Liver (tissue), 9 donors: ENCODE measurements around the gene ST6GALNAC5. TPM values are rescaled to one million over a fixed set of nuclear protein-coding genes. Genes with fewer than 3 reads are reported as not detected.

Experiments used
- DNase-seq: peaks from one replicate; pipeline ENCODE4 v3.0.0-alpha.2; 2017; ENCODE audit warnings: low spot score
- H3K27ac ChIP-seq, 2 donors: one replicate each; pipeline ENCODE4 v1.7.0; 2013; ENCODE audit warnings: inconsistent platforms in 2 of 2, low read length in 2 of 2, control low read depth in 1 of 2, low read depth in 1 of 2, mild to moderate bottlenecking in 1 of 2
- H3K27me3 ChIP-seq, 4 donors: one replicate each; pipeline versions ENCODE4 v1.6.1 to v1.7.0; 2013; ENCODE audit warnings: low read length in 3 of 4, inconsistent platforms in 1 of 4, mild to moderate bottlenecking in 1 of 4, moderate library complexity in 1 of 4; ENCODE audit not compliant: control insufficient read depth in 4 of 4, insufficient read depth in 4 of 4
- H3K36me3 ChIP-seq, 4 donors: one replicate each; pipeline versions ENCODE4 v1.6.1 to v1.7.0; 2013; ENCODE audit warnings: low read length in 3 of 4, mild to moderate bottlenecking in 3 of 4, low read depth in 1 of 4, moderate library complexity in 1 of 4; ENCODE audit not compliant: control insufficient read depth in 4 of 4, insufficient read depth in 3 of 4
- H3K4me1 ChIP-seq, 4 donors: one replicate each; pipeline versions ENCODE4 v1.6.1 to v1.7.0; 2013; ENCODE audit warnings: low read length in 3 of 4, mild to moderate bottlenecking in 3 of 4, moderate library complexity in 1 of 4; ENCODE audit not compliant: control insufficient read depth in 4 of 4, insufficient read depth in 4 of 4
- H3K4me3 ChIP-seq, 3 donors: one replicate each; pipeline versions ENCODE4 v1.6.1 to v1.7.0; 2013; ENCODE audit warnings: low read length in 3 of 3, control low read depth in 1 of 3, low read depth in 1 of 3, mild to moderate bottlenecking in 1 of 3
- H3K9ac ChIP-seq, 2 donors: one replicate each; pipeline ENCODE4 v1.7.0; 2013; ENCODE audit warnings: low read length in 2 of 2, mild to moderate bottlenecking in 2 of 2, moderate library complexity in 2 of 2, control low read depth in 1 of 2, low read depth in 1 of 2
- H3K9me3 ChIP-seq, 4 donors: one replicate each; pipeline versions ENCODE4 v1.6.1 to v1.7.0; 2013; ENCODE audit warnings: low read length in 3 of 4; ENCODE audit not compliant: control insufficient read depth in 4 of 4
- EGR1 ChIP-seq, 2 donors: IDR thresholded peaks; 2 replicates each; pipeline ENCODE4 v1.6.1; 2016 to 2018; ENCODE audit warnings: antibody characterized with exemption in 2 of 2, low read depth in 2 of 2
- FOXA1 ChIP-seq: IDR thresholded peaks from 2 replicates; pipeline ENCODE4 v1.6.1; 2016; ENCODE audit warnings: antibody characterized with exemption
- FOXA2 ChIP-seq: IDR thresholded peaks from 2 replicates; pipeline ENCODE4 v1.6.1; 2016; ENCODE audit warnings: antibody characterized with exemption
- GABPA ChIP-seq, 2 donors: IDR thresholded peaks in 1 of 2; conservative IDR thresholded peaks in 1 of 2; 2 replicates each; pipeline ENCODE4 v1.6.1; 2016; ENCODE audit warnings: antibody characterized with exemption in 2 of 2, mild to moderate bottlenecking in 1 of 2, moderate library complexity in 1 of 2
- HNF4A ChIP-seq, 2 donors: conservative IDR thresholded peaks; 2 replicates each; pipeline ENCODE4 v1.6.1; 2016; ENCODE audit warnings: antibody characterized with exemption in 2 of 2, mild to moderate bottlenecking in 2 of 2
- HNF4G ChIP-seq: IDR thresholded peaks from 2 replicates; pipeline ENCODE4 v1.6.1; 2016; ENCODE audit warnings: antibody characterized with exemption
- RAD21 ChIP-seq, 2 donors: IDR thresholded peaks; 2 replicates each; pipeline ENCODE4 v1.6.1; 2016; ENCODE audit warnings: antibody characterized with exemption in 2 of 2, mild to moderate bottlenecking in 2 of 2
- RXRA ChIP-seq, 2 donors: IDR thresholded peaks; 2 replicates each; pipeline ENCODE4 v1.6.1; 2017 to 2018; ENCODE audit warnings: antibody characterized with exemption in 2 of 2, mild to moderate bottlenecking in 1 of 2
- SP1 ChIP-seq: IDR thresholded peaks from 2 replicates; pipeline ENCODE4 v1.6.1; 2018; ENCODE audit warnings: antibody characterized with exemption, mild to moderate bottlenecking
- TAF1 ChIP-seq: conservative IDR thresholded peaks from 2 replicates; pipeline ENCODE4 v1.6.1; 2016; ENCODE audit warnings: antibody characterized with exemption, mild to moderate bottlenecking
- YY1 ChIP-seq: IDR thresholded peaks from 2 replicates; pipeline ENCODE4 v1.6.1; 2016; ENCODE audit warnings: antibody characterized with exemption, mild to moderate bottlenecking
- WGBS: extraction: QIAGEN DNeasy Blood & Tissue Kit; methylation state at CpG from one replicate; pipeline ENCODE4 v1.1.7; 2013; 5-methylcytosine and 5-hydroxymethylcytosine counted together
- polyA plus RNA-seq, 2 donors: library from polyadenylated mRNA; stranded (reverse) in 1 of 2; unstranded in 1 of 2; fragments of 200-250 nt in 1 of 2; fragments of >200 nt in 1 of 2; fragmentation: Nextera tagmentation in 1 of 2; extraction: Ambion mirVana in 1 of 2; gene quantifications; one replicate each; pipeline versions ENCODE4 v1.2.1 to v1.2.3, GENCODE V29; 2013 to 2015
- total RNA-seq, 2 donors: library from RNA; depleted of rRNA; stranded (reverse); fragments of >200 nt; gene quantifications; one replicate each; pipeline ENCODE4 v1.2.3, GENCODE V29; 2014
- TF ChIP-seq, protein P1 (sequence below): fragments of 150-350 bp; IDR thresholded peaks from 2 replicates; pipeline ENCODE4 v1.5.1; 2017; ENCODE audit warnings: improper control_type of control experiment, low read depth, low read length; ENCODE audit not compliant: missing input control
- TF ChIP-seq, protein P2 (sequence below): IDR thresholded peaks from 2 replicates; pipeline ENCODE4 v1.6.1; 2016; ENCODE audit warnings: antibody characterized with exemption
- TF ChIP-seq, protein P3 (sequence below): IDR thresholded peaks from 2 replicates; pipeline ENCODE4 v1.6.1; 2016; ENCODE audit warnings: antibody characterized with exemption, mild to moderate bottlenecking
- TF ChIP-seq, protein P4 (sequence below): IDR thresholded peaks from 2 replicates; pipeline ENCODE4 v1.6.1; 2016; ENCODE audit warnings: antibody characterized with exemption
- donor health status: healthy.
- donor health status: healthy.
- donor health status: healthy.
- donor health status: healthy.
- donor health status: healthy.

The ST6GALNAC5 gene
- total and polyA plus RNA-seq, 4 donors = 0.09 to 0.17 TPM; not detected in 2

DNA sequence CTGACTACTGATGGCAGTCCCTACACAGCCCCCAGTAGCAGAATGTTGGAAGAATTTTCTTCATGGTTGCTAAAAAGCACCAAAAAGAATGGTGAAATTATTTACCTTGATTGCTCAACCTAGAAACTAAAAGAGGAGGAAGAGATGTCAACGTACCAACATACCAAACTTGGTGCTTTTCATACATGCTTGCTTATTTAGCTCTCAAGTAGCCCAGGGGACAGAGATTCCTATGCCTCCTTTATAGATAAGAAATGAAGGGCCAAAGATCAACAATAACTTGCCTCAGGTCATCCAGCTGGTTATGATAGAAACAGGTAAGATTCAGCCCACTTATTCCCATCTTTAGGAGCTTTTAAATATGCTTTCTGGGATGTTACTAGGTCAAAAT lies 181.3 kb downstream of the ST6GALNAC5 start:
- Histone ChIP-seq H3K4me1 (no peaks in the 10 kb centered on the region), H3K9ac (no peak overlapping the region), H3K4me3 (no peak overlapping the region), H3K36me3 (no peaks in the 10 kb centered on the region), H3K9me3 (no peaks in the 10 kb centered on the region), H3K27ac (no peak overlapping the region), H3K27me3 (no peaks in the 10 kb centered on the region)
- no peak for DNase-seq
- TF ChIP-seq, protein P1, sequence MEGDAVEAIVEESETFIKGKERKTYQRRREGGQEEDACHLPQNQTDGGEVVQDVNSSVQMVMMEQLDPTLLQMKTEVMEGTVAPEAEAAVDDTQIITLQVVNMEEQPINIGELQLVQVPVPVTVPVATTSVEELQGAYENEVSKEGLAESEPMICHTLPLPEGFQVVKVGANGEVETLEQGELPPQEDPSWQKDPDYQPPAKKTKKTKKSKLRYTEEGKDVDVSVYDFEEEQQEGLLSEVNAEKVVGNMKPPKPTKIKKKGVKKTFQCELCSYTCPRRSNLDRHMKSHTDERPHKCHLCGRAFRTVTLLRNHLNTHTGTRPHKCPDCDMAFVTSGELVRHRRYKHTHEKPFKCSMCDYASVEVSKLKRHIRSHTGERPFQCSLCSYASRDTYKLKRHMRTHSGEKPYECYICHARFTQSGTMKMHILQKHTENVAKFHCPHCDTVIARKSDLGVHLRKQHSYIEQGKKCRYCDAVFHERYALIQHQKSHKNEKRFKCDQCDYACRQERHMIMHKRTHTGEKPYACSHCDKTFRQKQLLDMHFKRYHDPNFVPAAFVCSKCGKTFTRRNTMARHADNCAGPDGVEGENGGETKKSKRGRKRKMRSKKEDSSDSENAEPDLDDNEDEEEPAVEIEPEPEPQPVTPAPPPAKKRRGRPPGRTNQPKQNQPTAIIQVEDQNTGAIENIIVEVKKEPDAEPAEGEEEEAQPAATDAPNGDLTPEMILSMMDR = no peak
- TF ChIP-seq, protein P2, sequence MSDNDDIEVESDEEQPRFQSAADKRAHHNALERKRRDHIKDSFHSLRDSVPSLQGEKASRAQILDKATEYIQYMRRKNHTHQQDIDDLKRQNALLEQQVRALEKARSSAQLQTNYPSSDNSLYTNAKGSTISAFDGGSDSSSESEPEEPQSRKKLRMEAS = no peak
- TF ChIP-seq EGR1 (IDR thresholded peaks at IDR 0.05; ENCODE audit: low read depth in 2 of 2) (no peak), RAD21 (IDR thresholded peaks at IDR 0.05) (no peak)
- WGBS = 23% methylated on average over 1 of the region's 1 CpG

DNA sequence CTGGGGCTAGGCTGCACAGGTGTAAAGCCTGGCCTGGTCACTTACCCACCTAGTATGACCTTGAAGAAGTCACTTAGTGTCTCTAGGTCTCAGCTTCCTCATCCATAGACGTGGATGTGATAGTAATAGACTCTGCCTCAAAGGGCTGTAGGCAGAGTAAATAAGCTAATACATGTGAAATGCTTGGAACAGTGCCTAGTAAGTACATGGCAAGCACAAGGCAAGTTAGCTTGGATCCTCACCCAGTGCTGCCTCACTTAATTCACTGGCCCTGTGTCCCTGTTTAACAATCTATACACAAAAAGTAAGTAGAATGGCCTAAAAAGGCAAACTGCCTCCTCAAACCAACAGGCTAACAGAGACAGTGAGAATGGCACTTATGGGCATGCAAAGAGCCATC lies 184.1 kb downstream of the ST6GALNAC5 start:
- no peak overlapping the region for H3K27ac ChIP-seq
- TF ChIP-seq HNF4G (no peak), YY1 (no peak), RAD21 (IDR thresholded peaks at IDR 0.05) (no peak), EGR1 (IDR thresholded peaks at IDR 0.05; ENCODE audit: low read depth in 2 of 2) (no peak), GABPA (IDR thresholded peaks at IDR 0.05 in 1 of 2, conservative IDR thresholded peaks at IDR 0.05 in 1 of 2) (no peak), FOXA1 (no peak), SP1 (no peak), RXRA (IDR thresholded peaks at IDR 0.05) (no peak)
- TF ChIP-seq, protein P3, sequence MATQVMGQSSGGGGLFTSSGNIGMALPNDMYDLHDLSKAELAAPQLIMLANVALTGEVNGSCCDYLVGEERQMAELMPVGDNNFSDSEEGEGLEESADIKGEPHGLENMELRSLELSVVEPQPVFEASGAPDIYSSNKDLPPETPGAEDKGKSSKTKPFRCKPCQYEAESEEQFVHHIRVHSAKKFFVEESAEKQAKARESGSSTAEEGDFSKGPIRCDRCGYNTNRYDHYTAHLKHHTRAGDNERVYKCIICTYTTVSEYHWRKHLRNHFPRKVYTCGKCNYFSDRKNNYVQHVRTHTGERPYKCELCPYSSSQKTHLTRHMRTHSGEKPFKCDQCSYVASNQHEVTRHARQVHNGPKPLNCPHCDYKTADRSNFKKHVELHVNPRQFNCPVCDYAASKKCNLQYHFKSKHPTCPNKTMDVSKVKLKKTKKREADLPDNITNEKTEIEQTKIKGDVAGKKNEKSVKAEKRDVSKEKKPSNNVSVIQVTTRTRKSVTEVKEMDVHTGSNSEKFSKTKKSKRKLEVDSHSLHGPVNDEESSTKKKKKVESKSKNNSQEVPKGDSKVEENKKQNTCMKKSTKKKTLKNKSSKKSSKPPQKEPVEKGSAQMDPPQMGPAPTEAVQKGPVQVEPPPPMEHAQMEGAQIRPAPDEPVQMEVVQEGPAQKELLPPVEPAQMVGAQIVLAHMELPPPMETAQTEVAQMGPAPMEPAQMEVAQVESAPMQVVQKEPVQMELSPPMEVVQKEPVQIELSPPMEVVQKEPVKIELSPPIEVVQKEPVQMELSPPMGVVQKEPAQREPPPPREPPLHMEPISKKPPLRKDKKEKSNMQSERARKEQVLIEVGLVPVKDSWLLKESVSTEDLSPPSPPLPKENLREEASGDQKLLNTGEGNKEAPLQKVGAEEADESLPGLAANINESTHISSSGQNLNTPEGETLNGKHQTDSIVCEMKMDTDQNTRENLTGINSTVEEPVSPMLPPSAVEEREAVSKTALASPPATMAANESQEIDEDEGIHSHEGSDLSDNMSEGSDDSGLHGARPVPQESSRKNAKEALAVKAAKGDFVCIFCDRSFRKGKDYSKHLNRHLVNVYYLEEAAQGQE = no peak
- H3K9me3 ChIP-seq = no peaks in the 10 kb centered on the region
- no peaks in the 10 kb centered on the region for H3K4me1 ChIP-seq
- H3K9ac ChIP-seq = no peak overlapping the region
- H3K4me3 ChIP-seq = no peak overlapping the region
- no peaks in the 10 kb centered on the region for H3K27me3 ChIP-seq
- H3K36me3 ChIP-seq = no peaks in the 10 kb centered on the region
- no peak for DNase-seq
- 30% methylated on average over 1 of the region's 1 CpG for WGBS

DNA sequence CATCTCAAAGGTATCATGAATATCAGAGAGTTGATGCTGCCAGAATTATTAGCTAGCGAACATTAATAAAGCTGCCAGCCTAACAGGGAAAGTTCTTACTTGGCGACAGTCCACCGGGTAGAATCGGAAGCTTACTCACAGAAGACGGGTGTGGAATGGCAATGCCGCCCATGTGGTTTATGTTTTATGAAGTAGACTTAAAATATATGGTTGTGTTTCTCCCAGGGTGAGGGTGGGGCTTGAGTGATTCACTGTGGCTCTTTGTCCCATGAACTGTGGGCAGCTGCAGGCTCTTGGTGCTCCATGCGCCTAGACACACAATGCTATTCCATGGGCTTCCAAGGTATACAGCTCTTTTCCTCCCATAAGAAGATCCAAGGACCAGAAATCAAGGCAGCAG lies 189.2 kb downstream of the ST6GALNAC5 start:
- no peak for TF ChIP-seq FOXA2
- TF ChIP-seq HNF4A (conservative IDR thresholded peaks at IDR 0.05) = no peak
- TF ChIP-seq, protein P4, sequence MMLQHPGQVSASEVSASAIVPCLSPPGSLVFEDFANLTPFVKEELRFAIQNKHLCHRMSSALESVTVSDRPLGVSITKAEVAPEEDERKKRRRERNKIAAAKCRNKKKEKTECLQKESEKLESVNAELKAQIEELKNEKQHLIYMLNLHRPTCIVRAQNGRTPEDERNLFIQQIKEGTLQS = no peak
- no peak for TF ChIP-seq FOXA1
- no peak for TF ChIP-seq RXRA (IDR thresholded peaks at IDR 0.05)
- no peak for TF ChIP-seq YY1
- TF ChIP-seq EGR1 (IDR thresholded peaks at IDR 0.05; ENCODE audit: low read depth in 2 of 2) = no peak
- no peak for TF ChIP-seq RAD21 (IDR thresholded peaks at IDR 0.05)
- no peak for TF ChIP-seq TAF1
- TF ChIP-seq, protein P3 = no peak
- H3K9ac ChIP-seq = no peak overlapping the region
- DNase-seq = no peak
- whole genome bisulfite sequencing = 92% methylated on average over 7 of the region's 7 CpGs
- no peaks in the 10 kb centered on the region for H3K9me3 ChIP-seq
- H3K4me1 ChIP-seq = no peaks in the 10 kb centered on the region
- H3K4me3 ChIP-seq = no peak overlapping the region
- no peak overlapping the region for H3K27ac ChIP-seq
- H3K27me3 ChIP-seq = no peaks in the 10 kb centered on the region
- H3K36me3 ChIP-seq = no peaks in the 10 kb centered on the region
